ENCODE results near the gene VIT.
A peak's percentile ranks its signal among the peaks of the same experiment; 100 is the strongest.

DNA sequence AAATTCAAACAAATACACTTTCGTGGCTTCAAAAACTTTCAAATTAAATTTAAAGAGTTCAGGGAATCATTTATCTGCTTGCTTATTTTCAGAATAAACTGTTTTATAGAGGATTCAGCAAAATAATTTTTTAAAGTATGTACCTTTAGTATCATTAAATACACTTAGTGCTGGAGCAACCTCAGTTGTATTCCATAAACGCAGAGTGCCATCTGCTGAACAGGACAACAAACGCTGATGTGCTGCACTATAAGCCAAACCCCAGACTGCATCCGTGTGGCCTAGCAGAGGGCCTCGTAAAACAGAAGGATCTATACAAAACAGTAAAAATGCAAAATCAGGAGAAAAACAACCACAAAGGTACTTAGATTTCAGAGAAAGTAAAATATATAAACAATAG lies 161.2 kb downstream of the VIT start:
- TF ChIP-seq CTCF (conservative IDR thresholded peaks at IDR 0.05; ENCODE audit: low read depth in 2 of 2) = peak in 1 of 2 experiments; percentile 32; a peak in 2 of 4 replicates
- TF ChIP-seq EZH2 (IDR thresholded peaks at IDR 0.05; ENCODE audit: low read depth, unreplicated experiment) = no peak

Measured in GM23338 (cell line).